AG08395 (cell line): ENCODE results near the gene MRPS34.

Experiments
- DNase-seq: peaks from one replicate; pipeline ENCODE4 v3.0.0; 2012; ENCODE audit warnings: mixed read lengths, low spot score

Gene MRPS34

GRCh38 chr16:1794221-1794871 lies 21.4 kb upstream of the MRPS34 start:
- no peak for DNase-seq

DNA sequence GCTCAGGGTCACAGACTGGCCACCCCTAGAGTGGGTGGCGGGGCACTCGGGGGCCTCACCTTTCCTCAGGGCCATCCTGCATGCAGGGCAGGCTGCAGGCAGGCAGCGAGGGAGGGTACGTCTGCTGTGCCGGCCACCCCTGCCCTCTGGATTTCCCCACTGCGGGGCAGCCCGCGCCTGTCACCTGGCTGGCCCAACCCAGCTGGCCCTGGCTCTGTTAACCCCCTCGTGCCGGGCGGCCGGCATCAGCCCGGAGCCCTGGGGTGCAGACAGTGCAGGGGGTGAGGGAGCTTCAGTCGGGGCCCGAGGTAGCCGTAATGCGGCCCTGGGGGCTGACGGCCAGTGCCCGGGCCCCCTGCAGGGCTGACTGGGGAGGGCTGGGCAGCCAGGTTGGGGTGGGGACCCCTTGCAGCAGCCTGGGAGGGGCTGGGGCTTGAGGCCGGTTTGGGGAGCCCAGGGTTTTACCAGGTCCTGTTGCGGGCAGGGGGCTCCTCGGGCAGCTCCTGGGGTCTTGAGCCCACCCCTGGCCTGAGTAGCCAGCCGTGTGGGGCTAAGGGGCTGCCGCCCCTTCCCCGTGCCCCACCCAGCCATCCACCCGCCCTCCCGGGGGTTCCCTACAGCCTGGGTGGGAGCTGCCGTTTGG lies 20.8 kb upstream of the MRPS34 start, which contains the start of gene IGFALS:
Gene IGFALS, minus strand, starts transcription at position 128 of the 643 bp plus-strand sequence. Its CDS starts 53 bp downstream, at position 75.
- DNase-seq, result no peak

GRCh38 chr16:1792836-1793577 lies 20.1 kb upstream of the MRPS34 start:
- DNase-seq, result no peak

DNA sequence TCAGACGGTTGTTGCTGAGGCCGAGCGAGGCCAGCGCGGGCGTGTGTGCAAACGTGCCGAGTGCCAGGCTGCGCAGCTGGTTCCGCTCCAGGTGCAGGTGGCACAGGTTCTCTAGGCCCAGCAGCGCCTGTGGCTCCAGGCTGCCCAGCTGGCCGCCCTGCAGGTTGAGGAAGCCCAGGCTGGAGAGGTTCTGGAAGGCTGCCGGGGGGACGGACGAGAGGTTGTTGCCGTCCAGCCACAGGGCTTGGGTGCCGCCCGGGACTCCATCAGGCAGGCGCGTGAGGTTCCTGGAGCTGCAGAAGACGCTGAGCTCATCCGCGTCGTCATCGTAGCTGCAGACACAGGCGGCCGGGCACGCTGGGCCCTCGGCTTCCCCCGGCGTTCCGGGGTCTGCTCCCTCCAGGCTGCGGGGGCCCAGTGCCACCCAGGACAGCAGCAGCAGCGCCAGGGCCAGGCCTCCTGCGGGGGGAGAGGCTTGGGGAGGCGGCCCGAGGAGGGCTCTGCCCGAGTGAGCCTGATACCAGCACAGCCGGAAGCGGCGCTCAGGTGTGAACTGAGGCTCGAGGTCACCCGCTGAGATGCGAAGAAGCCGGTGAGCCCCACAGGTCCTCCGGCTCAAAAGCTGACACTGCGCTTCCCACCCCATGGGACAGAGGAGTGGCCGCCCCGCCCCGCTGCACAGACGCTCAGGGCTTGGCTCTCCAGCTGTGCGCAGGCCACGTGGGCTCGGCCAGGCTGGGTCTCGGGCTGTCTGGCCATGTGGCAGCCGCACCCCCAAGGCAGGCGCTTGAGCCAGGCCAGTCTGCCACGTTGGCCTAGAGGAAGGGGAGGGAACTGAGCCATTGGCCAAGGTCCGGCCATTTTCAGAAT lies 19.2 kb upstream of the MRPS34 start:
- no peak for DNase-seq

DNA sequence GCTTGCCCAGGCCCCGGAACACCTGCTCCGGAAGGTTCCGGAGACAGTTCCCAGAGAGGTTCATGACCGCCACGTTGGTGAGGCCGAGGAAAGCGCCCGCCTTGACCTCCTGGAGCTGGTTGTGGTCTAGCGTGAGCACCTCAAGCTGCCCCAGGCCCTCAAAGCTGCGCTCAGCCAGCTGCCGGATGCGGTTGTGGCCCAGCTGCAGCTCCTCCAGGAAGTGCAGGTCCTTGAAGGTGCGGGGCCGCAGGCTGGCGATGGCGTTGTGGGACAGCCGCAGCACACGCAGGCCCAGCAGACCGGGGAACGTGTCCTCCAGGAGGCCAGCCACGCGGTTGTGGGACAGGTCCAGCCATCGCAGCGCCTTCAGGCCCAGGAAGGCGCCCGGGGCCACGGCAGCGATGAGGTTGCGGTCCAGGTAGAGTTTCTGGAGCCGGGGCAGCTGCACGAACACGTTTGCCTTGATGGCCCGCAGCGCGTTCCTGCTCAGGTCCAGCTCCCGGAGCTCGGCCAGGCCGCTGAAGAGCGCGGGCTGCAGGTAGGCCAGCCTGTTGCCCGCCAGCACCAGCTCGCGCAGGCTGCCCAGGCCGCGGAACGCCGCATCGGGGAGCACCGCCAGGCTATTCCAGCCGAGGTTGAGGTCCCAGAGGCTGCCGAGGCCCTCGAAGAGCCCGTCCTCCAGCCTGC lies 18.5 kb upstream of the MRPS34 start:
- DNase-seq, result no peak

DNA sequence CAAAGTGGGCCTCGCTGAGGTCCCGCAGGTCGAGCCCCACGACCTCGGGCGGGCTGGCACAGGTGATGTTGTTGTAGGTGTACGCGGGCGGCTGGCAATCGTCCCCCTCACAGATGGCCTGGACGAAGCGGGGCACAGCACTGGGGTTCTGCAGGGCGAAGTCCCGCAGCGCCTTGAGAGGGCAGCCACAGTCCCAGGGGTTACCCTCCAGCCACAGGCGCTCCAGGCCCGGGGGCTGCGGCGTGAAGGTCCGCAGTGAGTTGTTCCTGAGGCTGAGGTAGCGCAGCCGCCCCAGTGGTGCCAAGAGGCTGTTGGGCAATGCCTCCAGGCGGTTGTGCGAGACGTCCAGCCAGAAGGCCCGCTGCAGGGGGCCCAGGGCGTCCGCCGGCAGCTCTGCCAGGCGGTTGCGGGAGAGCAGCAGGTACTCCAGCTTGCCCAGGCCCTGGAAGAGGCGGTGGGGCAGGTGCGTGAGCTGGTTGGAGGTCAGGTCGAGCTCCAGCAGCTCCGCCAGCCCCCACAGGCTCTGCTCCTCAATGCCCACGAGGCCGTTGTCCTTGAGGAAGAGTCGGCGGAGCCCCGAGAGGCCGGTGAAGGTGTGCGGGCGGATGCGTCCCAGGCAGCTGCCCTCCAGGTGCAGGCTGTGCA lies 17.8 kb upstream of the MRPS34 start:
- no peak for DNase-seq

GRCh38 chr16:1790261-1790610 lies 17.3 kb upstream of the MRPS34 start:
- DNase-seq, result no peak

DNA sequence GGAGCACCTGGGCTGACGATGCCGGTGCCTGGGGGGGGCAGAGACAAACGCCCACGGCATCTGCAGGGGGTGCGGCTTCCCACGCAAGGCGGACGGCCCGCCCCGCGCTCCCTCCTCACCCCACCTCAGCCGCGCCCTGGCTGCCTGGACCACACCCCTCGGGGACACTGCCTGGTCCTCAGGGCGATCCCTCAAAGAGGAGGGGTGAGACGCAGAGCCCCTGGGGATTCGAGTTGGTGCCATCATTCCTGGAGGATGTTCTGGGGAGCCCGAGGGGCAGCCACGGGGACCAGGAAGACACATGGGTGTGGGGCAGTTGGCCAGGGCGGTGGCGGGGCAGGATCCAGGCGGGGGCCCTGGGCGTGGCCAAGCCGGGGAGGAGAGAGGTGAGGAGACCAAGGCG lies 16.7 kb upstream of the MRPS34 start:
- no peak for DNase-seq

- DNase-seq, result no peak
Measured at GRCh38 chr16:1788708-1789100, 15.8 kb upstream of the MRPS34 start.

- no peak for DNase-seq
Measured at GRCh38 chr16:1788095-1788707, 15.3 kb upstream of the MRPS34 start.

GRCh38 chr16:1787322-1788094 lies 14.6 kb upstream of the MRPS34 start:
- no peak for DNase-seq

DNA sequence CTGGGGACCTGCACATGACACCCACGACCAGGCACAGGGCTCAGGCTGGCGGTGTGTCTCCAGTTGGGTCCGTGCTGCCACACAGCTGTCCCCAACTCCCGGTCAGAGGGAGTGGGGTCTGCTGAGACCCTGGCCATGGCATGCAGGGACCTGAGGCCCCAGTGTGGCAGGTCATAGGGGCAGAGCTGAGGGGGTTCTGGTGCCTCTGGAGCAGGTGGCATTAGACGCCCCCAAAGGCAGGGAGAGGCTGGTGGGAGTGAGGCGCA lies 14.1 kb upstream of the MRPS34 start:
- no peak for DNase-seq

DNA sequence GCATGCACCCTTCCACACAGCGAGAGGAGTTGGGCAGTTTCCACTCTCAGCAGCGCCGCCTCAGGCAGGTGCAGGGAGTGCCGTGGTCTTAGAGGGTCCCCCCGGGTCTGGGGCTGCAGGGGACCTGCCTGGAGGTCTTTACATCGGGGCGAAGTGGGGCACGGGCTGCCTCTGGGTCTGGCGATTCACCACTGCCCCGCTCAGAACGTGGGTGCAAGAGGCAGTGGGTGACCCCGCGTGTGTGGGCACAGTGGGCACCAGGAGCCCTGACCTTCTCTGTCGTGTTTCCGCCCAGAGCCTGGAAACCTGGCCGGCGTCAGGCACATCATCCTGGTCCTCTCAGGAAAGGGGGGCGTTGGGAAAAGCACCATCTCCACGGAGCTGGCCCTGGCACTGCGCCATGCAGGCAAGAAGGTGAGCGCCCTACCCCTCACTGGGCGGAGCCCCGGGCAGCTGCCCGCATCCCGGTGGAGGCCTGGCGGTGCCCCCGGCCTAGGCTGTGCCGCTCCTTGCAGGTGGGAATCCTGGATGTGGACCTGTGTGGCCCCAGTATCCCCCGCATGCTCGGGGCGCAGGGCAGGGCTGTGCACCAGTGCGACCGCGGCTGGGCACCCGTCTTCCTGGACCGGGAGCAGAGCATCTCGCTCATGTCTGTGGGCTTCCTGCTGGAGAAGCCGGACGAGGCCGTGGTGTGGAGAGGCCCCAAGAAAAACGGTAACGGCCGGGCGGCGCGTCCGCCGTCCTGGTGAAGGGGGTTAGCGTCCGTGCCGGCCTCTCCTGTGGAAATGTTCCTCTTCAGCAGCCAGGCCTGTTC lies 13.5 kb upstream of the MRPS34 start:
- DNase-seq, result no peak

- DNase-seq, result no peak
Measured at GRCh38 chr16:1785846-1786170, 12.9 kb upstream of the MRPS34 start.

DNA sequence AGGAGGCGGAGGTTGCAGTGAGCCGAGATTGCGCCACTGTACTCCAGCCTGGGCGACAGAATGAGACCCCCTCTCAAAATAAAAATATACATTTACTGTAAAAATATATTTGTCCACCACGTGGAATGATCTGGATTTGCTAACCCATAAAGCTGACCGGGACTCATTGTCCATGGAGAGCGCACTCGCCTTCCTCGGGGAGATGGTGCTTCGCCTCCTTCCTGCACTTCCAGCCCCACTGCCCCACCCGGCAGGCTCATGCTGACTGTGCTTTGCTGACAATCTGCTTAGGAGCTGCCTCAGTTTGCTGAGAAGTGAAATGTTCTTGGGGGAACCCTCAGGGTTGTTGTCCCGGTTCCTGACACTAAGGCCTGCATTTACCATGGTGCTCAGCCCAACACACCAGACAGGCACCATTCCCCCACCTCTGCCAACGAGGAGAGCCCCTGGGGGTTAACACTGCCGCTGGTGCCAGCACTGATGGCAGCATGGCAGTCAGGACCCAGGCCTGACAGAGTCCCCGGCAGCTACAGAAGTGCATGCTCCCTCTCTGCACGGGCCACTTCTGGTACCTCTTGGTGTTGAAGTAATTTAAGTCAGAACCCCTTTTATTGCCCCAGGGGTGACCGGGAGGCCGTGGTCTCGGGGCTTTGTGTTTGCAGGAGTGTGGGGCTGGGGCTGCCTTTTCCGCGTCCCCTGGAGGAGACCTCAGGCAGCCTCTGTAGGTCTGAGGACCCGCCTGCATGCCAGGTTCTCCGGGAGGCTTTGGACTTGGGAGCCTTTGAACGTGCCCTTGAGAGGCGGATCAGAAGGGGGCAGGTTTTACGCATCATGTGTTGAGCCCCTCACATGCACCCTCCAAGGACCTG lies 12.3 kb upstream of the MRPS34 start:
- no peak for DNase-seq

DNA sequence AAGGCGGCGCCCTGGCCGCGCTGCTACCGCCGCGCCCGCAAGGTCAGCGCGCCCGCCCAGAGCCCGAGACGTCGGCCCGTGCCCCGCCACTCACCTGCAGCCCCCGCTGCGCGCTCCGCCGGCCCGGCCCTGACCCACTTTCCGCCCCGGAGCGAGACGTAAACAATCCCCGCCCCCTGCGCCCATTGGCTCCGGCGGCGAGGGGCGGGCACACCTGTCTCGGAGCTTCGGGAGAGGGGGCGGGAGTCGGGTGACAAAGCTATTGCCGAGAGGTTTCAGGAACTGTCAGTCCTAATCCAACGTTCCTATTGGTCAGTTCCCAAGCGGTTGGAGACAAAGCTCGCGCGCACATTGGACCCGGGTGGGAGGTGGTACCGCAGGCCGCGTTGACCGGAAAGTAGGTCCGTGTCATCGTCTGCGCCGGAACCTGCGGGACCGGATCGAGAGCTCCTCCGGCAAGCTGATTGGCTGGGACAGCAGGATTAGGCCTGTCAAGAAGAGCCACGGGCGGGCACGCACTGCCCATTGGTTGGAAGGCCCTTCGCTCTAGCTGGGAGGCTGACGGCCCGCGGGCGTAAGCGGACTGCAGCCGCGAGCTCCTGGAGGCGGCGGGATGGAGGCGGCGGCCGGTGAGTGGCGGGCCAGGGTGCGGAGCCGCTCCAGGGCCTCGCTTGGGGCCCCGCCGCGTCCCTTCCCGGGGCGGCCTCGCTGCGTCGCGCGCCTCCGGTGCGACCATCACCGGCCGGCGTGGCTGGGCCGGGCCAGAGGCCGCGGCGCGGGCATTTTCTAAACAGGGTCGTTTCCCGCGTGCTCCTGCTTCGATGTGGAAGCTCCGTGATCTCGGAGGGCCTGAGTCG lies 9.7 kb upstream of the MRPS34 start, which contains the start of the genes NUBP2 and SPSB3:
Gene NUBP2, plus strand, starts transcription at position 553 of the 857 bp plus-strand sequence. Its CDS starts 61 bp downstream, at position 614.
Gene SPSB3, minus strand, starts transcription at position 164 of the 857 bp plus-strand sequence. CDS start 1,088 bp downstream, outside the sequence.
- DNase-seq, result peak; percentile 99

DNA sequence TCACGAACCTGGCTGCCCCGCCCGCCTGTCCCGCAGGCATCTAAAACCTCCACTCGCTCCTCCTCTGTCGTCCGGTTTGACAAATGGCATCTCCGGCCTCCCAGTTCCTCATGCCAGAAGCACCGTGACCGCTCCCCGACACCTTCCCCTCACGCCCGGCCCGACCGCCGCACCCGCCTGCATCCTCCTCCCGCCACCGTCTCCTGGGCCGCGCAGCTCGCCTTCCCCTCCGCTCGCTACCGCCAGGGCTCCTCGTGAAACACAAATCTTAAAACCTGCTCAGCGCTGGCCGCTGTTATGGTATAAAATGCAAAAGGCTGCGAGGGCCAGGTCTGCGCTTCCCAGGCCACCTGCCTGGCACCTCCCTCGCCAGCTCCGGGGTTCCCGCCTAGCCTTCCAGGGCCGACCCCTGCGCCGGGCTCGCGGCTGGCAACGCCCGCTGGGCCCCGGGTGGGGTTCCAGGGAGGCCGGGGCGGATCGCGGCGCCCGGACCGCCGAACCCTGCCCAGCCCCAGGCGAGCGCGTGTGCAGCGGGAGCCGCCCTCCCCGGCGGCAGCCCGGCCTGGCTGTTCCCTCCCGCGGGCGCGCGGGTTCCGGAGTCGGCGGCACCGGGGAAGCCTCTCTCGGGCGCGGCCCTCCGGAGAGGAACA lies 8.9 kb upstream of the MRPS34 start:
- peak; percentile 40 for DNase-seq
